H1 (cell line): ENCODE measurements around the gene EEIG1.

ENCODE experiments used
- CHD2 ChIP-seq: IDR thresholded peaks from 2 replicates; pipeline ENCODE4 v1.6.1; 2012; ENCODE audit warnings: low read length, improper control_type of control experiment
- HDAC6 ChIP-seq: IDR thresholded peaks from one replicate; pipeline ENCODE4 v1.7.1; 2012; ENCODE audit warnings: low read depth, mild to moderate bottlenecking, inconsistent platforms, low read length, moderate library complexity
- RFX5 ChIP-seq: IDR thresholded peaks from 2 replicates; pipeline ENCODE4 v1.6.1; 2011; ENCODE audit warnings: low read depth, low read length, improper control_type of control experiment, borderline replicate concordance

DNA sequence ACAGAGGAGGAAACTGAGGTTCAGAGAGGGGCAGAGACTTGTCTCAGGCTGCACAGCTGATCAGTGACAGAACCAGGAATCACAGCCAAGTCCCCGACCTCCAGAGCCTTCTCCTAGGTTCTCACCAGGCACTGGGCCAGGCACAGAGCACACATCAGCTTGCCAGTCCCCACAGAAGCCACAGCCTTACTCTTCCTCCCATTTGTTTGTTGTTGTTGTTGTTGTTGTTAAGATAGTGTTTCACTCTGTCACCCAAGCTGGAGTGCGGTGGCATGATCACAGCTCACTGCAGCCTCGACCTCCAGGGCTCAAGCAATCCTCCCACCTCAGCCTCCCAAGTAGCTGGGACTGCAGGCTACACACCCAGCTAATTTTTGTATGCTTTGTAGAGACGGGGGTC, 44.9 kb upstream of the EEIG1 start:
- TF ChIP-seq HDAC6 = no peak
- TF ChIP-seq RFX5 = no peak
- no peak for TF ChIP-seq CHD2
